Hematopoietic multipotent progenitor cell treated with erythropoietin and hydrocortisone succinate and interleukin-3 and kit ligand, for 6 days (in vitro differentiated cells): ENCODE measurements around the gene CLMN.

Experiments used
- DNase-seq: peaks from one replicate; pipeline ENCODE4 v3.0.0-alpha.2; 2015

Gene CLMN

GRCh38 chr14:95340201-95340697 lies 20.5 kb upstream of the CLMN start:
- DNase-seq, result no peak

DNA sequence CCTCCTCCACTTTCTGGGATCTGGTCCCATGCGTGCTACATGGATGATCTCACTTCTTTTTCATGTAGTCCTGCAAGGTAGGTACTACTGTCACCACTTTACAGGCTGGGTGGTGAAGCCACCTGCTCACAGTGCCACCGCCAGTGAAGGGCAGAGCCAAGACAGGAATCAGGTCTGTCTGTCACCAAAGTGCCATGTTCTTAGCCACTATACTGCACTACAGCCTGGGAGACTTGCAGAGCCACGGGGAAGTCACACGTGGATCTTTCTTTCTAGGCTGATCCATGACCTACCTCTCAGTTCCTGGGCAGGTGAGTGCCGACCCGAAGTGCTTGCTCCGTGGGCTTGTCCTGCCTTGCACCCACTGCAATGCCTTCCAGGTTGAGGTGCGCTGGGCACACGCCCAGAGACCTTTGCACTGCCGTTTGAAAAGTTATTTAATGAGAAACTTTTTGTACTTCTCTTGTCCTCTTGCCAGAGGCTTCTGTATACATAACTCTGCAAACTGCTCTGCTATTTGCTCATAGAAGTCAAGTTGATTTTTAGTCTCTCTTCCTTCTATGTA lies 19.7 kb upstream of the CLMN start:
- DNase-seq, result no peak

DNA sequence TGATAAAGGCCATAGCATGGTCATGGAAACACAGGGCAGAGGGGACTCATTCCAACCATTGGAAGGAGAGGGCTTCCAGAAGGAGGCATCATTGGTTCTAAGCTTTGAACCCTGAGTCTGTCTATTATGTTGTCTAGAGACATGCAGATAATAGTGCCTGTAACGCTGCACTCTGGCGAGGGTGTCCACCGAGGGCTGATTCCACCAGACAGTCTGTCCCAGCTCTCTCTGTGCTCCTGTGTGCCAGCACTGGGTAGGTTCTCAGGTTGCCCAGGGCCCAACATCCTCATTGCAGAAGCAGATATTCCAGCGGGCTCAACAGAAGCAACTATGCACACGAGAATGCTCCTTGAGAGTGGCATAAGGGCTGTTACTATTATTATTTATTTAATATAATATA lies 18.7 kb upstream of the CLMN start:
- DNase-seq, result no peak

- DNase-seq, result no peak
Measured at GRCh38 chr14:95337041-95337595, 17.4 kb upstream of the CLMN start.

GRCh38 chr14:95336192-95336760 lies 16.6 kb upstream of the CLMN start:
- DNase-seq, result no peak

GRCh38 chr14:95335071-95335470 lies 15.4 kb upstream of the CLMN start:
- DNase-seq, result no peak

GRCh38 chr14:95334044-95334443 lies 14.3 kb upstream of the CLMN start:
- DNase-seq, result no peak

DNA sequence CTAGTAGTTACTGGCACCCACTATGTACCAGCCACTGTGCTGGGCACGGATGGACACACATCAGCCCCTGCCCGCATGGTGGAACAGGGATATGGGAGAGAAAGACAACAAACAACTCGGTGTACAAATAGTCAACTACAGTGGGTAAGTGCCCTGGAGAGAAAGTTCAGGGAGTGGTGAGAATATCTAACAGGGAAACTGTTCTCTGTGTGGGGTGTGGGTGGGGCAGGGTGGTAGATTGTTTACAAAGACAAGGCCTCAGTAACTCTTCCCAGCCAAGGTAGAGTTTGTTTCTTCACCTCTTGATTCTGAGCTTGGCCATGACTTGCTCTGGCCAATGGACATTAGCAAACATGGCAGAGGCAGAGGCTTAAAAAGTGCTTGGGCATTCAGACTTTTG lies 12.9 kb upstream of the CLMN start:
- DNase-seq, result no peak

GRCh38 chr14:95331708-95332408 lies 12.2 kb upstream of the CLMN start:
- DNase-seq, result no peak

- no peak for DNase-seq
Measured at GRCh38 chr14:95330591-95331370, 11.1 kb upstream of the CLMN start.

DNA sequence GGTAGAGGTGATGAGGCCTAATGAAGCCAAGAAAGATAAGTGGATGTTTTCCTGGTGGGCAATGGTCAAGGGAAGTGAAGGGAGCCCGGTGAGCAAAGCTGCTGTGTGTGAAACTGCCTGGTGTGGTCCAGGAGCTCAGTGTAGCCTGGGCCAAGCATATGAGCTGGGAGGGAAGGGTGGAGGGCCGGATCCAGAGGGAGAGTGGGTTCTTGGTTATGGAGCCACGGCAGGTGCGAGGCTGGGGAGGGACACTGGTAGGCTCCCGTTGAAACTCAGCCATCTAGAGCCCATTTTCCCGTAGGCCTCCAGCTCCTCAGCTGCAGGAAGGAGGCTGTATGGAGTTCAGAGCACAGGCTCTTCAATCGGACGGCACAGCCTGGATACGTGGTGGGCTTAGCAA lies 10.2 kb upstream of the CLMN start:
- DNase-seq, result no peak

DNA sequence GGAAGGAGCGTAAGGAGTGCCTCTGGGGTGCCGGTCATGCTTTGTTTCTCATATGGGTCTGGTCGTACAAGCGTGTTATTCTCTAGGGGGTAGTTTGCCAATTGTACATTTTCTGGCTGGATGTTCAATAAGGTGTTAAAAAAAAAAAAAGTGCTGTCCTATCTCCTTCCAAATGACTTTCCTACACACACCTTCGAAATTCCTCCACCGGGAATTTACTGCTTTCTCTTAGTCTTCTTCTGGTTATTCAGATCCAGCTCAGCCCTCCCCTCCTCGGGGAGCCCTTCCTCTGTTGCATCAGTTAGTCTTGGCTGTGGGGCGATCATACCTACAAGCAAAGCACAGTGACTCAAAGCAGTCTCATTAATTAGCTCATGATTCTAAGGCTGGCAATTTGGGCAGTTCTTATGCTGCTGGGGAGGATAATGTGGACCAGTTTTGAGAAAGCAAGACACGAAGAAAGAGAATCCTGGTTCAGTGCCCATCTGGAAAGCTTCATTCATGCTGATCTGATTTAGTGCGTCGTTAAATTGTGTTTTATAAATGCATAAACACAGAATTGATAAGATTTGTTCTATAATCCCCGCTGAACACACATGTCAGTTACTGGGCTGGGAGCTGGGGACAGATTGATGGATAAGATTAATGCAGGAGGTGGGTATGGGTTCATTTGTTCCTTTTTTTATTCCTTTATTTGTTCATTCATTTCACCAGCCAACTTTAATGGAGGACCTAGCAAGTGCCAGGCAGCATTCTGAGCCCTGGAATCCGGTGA lies 9.2 kb upstream of the CLMN start:
- no peak for DNase-seq

DNA sequence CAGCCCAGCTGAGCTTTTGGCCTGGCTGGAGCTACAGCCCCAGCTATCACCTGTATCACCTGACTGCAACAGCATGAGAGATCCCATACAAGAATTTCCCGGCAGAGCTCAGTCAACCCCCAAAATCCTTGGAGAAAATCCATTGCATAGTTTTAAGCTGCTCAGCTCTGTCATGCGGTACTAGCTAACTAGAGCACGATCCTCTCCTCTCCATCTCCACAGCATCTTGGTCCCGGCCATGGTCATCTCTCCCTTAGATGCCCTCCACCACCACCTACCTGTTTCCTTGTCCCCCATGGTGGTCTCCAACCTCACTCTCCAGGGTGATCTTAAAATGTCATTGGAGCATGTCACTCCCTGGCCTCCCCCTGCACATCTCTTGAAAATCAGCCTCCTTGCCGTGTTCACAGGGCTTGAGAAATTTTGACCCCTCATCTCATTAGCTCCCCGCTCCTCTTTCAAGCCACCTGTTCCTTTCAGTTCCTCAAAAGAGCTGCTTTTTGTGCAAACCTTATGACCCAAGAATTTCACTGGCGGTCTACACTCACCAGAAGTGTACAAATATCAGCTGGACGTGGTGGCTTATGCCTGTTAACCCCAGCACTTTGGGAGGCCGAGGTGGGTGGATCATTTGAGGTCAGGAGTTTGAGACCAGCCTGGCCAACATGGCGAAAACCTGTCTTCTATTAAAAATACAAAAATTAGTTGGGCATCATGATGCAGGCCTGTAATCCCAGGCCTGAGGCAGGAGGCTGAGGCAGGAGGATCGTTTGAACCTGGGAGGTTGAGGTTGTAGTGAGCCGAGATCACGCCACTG lies 8.1 kb upstream of the CLMN start:
- DNase-seq, result no peak

DNA sequence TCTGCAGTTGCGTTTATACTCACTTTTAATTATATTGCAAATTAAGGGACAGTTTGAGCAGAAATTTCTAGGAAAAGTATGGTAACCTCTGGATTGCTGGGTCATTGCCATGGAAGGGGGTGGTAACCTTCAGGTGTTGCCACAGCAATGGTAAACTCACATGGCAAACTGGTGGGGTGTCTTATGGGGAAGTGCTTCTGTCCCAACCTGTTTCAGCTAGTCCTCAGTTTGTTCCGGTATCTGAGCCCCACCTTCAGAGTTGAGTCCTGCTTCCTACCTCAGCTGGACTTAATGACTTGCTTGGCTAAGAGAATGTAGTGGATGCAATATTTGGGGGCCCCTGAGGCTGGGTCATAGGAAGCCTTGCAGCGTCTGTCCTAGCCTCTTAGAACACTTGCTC lies 7.3 kb upstream of the CLMN start:
- DNase-seq, result no peak

DNA sequence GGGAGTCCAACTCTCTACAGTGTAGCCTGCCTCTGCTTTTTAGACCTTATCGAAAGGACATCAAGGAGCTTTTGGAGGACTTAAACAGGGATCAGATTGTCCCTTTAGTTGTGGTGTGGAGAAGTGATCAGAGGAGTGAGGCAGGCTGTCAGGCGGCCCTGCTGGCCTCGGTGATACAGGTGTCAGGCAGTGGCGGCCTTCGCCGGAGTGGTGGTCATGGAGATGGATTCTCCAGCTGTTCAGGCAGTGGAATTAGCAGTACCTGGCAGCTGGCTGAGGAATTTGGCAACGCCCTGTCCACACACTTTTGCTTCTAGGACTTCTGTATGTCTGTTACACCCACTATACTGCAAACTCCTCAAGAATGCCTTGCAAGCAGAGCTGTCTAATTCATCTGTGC lies 4.2 kb upstream of the CLMN start:
- no peak for DNase-seq

DNA sequence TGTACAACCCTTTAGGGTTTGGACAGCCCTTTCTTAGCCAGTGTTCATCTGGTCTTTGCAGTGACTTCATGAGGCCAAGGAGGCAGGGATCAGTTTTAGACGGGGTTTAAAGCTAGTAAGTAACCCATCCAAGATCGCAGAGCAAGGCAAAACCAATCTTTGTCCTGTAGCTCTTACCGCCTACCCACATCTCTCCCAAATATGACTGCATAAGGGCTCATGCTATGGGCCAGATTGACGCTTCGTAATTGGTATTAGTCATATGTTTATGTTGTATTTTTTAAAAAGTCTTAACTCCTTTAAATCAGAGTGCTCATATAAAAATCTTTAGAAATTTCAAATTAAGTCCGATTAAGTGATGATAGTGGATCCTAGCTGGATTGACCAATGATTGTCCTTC lies 3.7 kb upstream of the CLMN start:
- no peak for DNase-seq

DNA sequence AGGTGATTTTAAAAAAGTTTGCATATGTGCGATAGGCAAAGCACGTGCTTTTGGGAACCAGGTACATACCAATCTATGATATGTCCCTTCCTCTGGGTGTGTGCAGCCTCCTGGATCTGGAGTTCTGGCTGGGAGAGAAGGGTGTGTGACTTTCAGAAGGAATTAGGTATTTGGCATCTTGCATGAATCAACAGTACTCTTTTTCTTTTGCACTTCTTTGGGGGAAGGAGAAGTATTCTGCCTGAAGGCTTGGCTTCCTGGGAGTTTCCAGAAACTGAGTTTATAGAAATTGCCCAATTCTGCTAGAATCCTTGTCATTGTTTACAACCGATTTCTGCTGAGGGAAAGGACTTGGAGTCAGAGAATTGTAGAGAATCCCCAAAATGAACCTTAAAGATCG lies 2.9 kb upstream of the CLMN start:
- DNase-seq, result no peak

DNA sequence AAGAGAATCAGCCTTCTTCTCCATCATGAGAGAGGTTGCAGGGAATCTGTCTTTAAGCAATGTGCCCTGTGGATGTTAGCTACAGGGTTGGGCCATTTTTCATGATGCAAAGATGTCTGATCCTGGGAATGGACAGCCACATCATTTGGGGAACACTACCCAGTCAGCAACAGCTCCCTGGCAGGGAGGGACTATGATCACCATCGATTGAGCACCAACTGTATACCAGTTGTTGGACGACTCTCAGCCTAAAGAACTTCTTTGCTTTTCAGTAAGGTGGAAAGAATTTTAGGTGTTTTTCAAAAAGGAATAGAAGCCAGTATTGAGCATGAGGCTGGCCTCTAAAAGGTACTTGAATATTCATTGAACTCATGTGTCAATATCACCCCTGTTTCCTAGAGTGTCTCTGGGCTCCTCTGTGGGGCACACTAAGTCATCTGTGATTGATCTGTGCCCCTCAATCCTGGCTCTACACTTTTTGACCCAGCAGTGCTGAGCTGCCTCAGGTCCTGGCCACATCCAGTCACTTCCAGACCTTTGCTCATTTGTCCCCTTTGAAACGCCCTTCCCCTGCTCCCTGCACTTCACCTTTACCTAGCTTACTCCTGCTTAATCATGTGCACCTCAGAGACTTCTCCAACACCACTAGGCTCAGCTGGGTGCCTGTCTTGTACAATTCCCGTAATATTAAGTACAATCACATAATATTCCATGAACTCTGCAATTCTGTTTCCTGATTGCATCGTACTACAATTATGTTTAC lies 2.2 kb upstream of the CLMN start:
- no peak for DNase-seq

- DNase-seq, result no peak
Measured at GRCh38 chr14:95320955-95321600, 1.4 kb upstream of the CLMN start.
